H9 (cell line): Measurements from ENCODE around the gene ZNF695. TPM values are rescaled to one million over a fixed set of nuclear protein-coding genes. Genes with fewer than 3 reads are reported as not detected.
"Not testable (repeated sequence)": the region's sequence is repeated elsewhere in the genome, so short reads cannot be mapped to it uniquely, and the experiment has no call there.

Source experiments
- DNase-seq: peaks from one replicate; pipeline ENCODE4 v3.0.0-alpha.2; 2017
- H2AFZ ChIP-seq: one replicate; pipeline ENCODE4 v1.6.1; 2013; ENCODE audit warnings: mild to moderate bottlenecking, low read length, control low read depth, moderate library complexity
- H2AK5ac ChIP-seq: 2 replicates; pipeline ENCODE4 v1.6.1; 2013; ENCODE audit warnings: low read length, control low read depth, mixed read lengths; ENCODE audit not compliant: insufficient read length
- H2BK120ac ChIP-seq: one replicate; pipeline ENCODE4 v1.6.1; 2013; ENCODE audit warnings: low read depth, mild to moderate bottlenecking, low read length, control low read depth, inconsistent platforms; ENCODE audit not compliant: poor library complexity, severe bottlenecking
- H2BK12ac ChIP-seq: 2 replicates; pipeline ENCODE4 v1.6.1; 2013; ENCODE audit warnings: low read length, control low read depth, mixed read lengths, low read depth; ENCODE audit not compliant: insufficient read length
- H2BK15ac ChIP-seq: 2 replicates; pipeline ENCODE4 v1.6.1; 2013; ENCODE audit warnings: low read depth, low read length, control low read depth
- H2BK20ac ChIP-seq: one replicate; pipeline ENCODE4 v1.6.1; 2013; ENCODE audit warnings: low read depth, mild to moderate bottlenecking, low read length, control low read depth, inconsistent platforms; ENCODE audit not compliant: poor library complexity, severe bottlenecking
- H2BK5ac ChIP-seq: 2 replicates; pipeline ENCODE4 v1.6.1; 2013; ENCODE audit warnings: low read length, control low read depth, mixed read lengths; ENCODE audit not compliant: insufficient read length
- H3K14ac ChIP-seq: 2 replicates; pipeline ENCODE4 v1.6.1; 2013; ENCODE audit warnings: low read length, control low read depth; ENCODE audit not compliant: insufficient read depth
- H3K18ac ChIP-seq: 2 replicates; pipeline ENCODE4 v1.6.1; 2013; ENCODE audit warnings: low read depth, mild to moderate bottlenecking, mixed read lengths, low read length, control low read depth; ENCODE audit not compliant: insufficient read length
- H3K23ac ChIP-seq: 2 replicates; pipeline ENCODE4 v1.6.1; 2013; ENCODE audit warnings: low read length, control low read depth, mixed read lengths, low read depth; ENCODE audit not compliant: insufficient read length
- H3K23me2 ChIP-seq: 2 replicates; pipeline ENCODE4 v1.6.1; 2013; ENCODE audit warnings: low read depth, mild to moderate bottlenecking, mixed read lengths, low read length, control low read depth; ENCODE audit not compliant: insufficient read length, poor library complexity, severe bottlenecking
- H3K27ac ChIP-seq: 2 replicates; pipeline ENCODE4 v1.5.1; 2013; ENCODE audit warnings: low read length, control low read depth, mixed read lengths, low read depth; ENCODE audit not compliant: insufficient read length
- H3K27me3 ChIP-seq: 2 replicates; pipeline ENCODE4 v1.6.1; 2013; ENCODE audit warnings: low read length, control low read depth, inconsistent platforms; ENCODE audit not compliant: insufficient read depth
- H3K4ac ChIP-seq: 2 replicates; pipeline ENCODE4 v1.6.1; 2013; ENCODE audit warnings: low read depth, mild to moderate bottlenecking, control low read depth, inconsistent platforms, low read length, moderate library complexity
- H3K4me1 ChIP-seq: 2 replicates; pipeline ENCODE4 v1.6.1; 2013; ENCODE audit warnings: low read length, control low read depth, inconsistent platforms; ENCODE audit not compliant: insufficient read depth
- H3K4me2 ChIP-seq: 2 replicates; pipeline ENCODE4 v1.6.1; 2013; ENCODE audit warnings: low read length, control low read depth, mixed read lengths; ENCODE audit not compliant: insufficient read length, insufficient read depth
- H3K56ac ChIP-seq: 2 replicates; pipeline ENCODE4 v1.6.1; 2013; ENCODE audit warnings: low read depth, mild to moderate bottlenecking, mixed read lengths, low read length, control low read depth; ENCODE audit not compliant: insufficient read length
- H3K79me1 ChIP-seq: 2 replicates; pipeline ENCODE4 v1.6.1; 2013; ENCODE audit warnings: low read depth, mild to moderate bottlenecking, moderate library complexity, low read length, control low read depth, inconsistent platforms; ENCODE audit not compliant: insufficient read depth, poor library complexity, severe bottlenecking
- H3K79me2 ChIP-seq: 2 replicates; pipeline ENCODE4 v1.6.1; 2013; ENCODE audit warnings: low read length, control low read depth, inconsistent platforms; ENCODE audit not compliant: insufficient read depth
- H3K9ac ChIP-seq: 2 replicates; pipeline ENCODE4 v1.6.1; 2013; ENCODE audit warnings: low read length, control low read depth, mixed read lengths; ENCODE audit not compliant: insufficient read length; ENCODE audit errors: extremely low read depth
- H3K9me3 ChIP-seq: one replicate; pipeline ENCODE4 v1.6.1; 2013; ENCODE audit warnings: low read depth, low read length, inconsistent platforms; ENCODE audit not compliant: control insufficient read depth
- H3T11ph ChIP-seq: one replicate; pipeline ENCODE4 v1.6.1; 2013; ENCODE audit warnings: mild to moderate bottlenecking, low read length, control low read depth, inconsistent platforms
- H4K20me1 ChIP-seq: one replicate; pipeline ENCODE4 v1.6.1; 2013; ENCODE audit not compliant: control insufficient read depth, insufficient read length, insufficient read depth
- H4K5ac ChIP-seq: 2 replicates; pipeline ENCODE4 v1.6.1; 2013; ENCODE audit warnings: low read depth, mild to moderate bottlenecking, mixed read lengths, low read length, control low read depth; ENCODE audit not compliant: insufficient read length
- H4K8ac ChIP-seq: replicated peaks from 2 replicates; pipeline ENCODE4 v1.6.1; 2013; ENCODE audit warnings: low read length, control low read depth, mixed read lengths, low read depth; ENCODE audit not compliant: insufficient read length
- H4K91ac ChIP-seq: 2 replicates; pipeline ENCODE4 v1.6.1; 2013; ENCODE audit warnings: low read depth, mild to moderate bottlenecking, moderate library complexity, mixed read lengths, low read length, control low read depth; ENCODE audit not compliant: insufficient read length
- H3K27ac Mint-ChIP-seq, 3 experiments: 2 replicates in 2 of 3; 3 replicates in 1 of 3; pipeline ENCODE4 v1.8.0; 2020 to 2021; ENCODE audit warnings: mixed read lengths in 3 of 3, mild to moderate bottlenecking in 1 of 3, moderate library complexity in 1 of 3
- H3K27me3 Mint-ChIP-seq: 2 replicates; pipeline ENCODE4 v1.8.0; 2021; ENCODE audit warnings: low read depth, mild to moderate bottlenecking, moderate library complexity, mixed read lengths
- H3K36me3 Mint-ChIP-seq, 3 experiments: 2 replicates in 2 of 3; 3 replicates in 1 of 3; pipeline ENCODE4 v1.8.0; 2020 to 2021; ENCODE audit warnings: low read depth in 3 of 3, mixed read lengths in 3 of 3; ENCODE audit not compliant: insufficient read depth in 1 of 3
- H3K4me1 Mint-ChIP-seq, 2 experiments: 2 replicates each; pipeline ENCODE4 v1.8.0; 2020; ENCODE audit warnings: mixed read lengths in 2 of 2
- H3K4me3 Mint-ChIP-seq, 2 experiments: 2 replicates in 1 of 2; 3 replicates in 1 of 2; pipeline ENCODE4 v1.8.0; 2020 to 2021; ENCODE audit warnings: mild to moderate bottlenecking in 2 of 2, mixed read lengths in 2 of 2, moderate library complexity in 1 of 2
- H3K9me3 Mint-ChIP-seq, 2 experiments: 2 replicates in 1 of 2; 3 replicates in 1 of 2; pipeline ENCODE4 v1.8.0; 2020; ENCODE audit warnings: mild to moderate bottlenecking in 2 of 2, mixed read lengths in 2 of 2, moderate library complexity in 1 of 2
- CTCF ChIP-seq: fragments of 200-600 bp; sonication (generic); conservative IDR thresholded peaks from 3 replicates; pipeline ENCODE4 v1.8.0; 2021; ENCODE audit warnings: antibody characterized with exemption, mild to moderate bottlenecking
- WGBS: extraction: QIAGEN DNeasy Blood & Tissue Kit; methylation state at CpG from one replicate; pipeline ENCODE4 v1.1.7; 2013; ENCODE audit warnings: missing lambda C conversion rate, low lambda C conversion rate, mixed read lengths; ENCODE audit not compliant: insufficient read length; ENCODE audit errors: extremely low coverage; 5-methylcytosine and 5-hydroxymethylcytosine counted together
- total RNA-seq: library from RNA; stranded (reverse); gene quantifications from 2 replicates; pipeline ENCODE4 v1.2.1, GENCODE V29; 2021

The ZNF695 gene
- total RNA-seq, 1 experiment from 2014 or later = 22.3 TPM

GRCh38 chr1:247037511-247038320 lies 29.9 kb upstream of the ZNF695 start:
- no peak overlapping the region for H3K4me2 ChIP-seq
- H3K23me2 ChIP-seq = no peaks in the 10 kb centered on the region
- no peak overlapping the region for H4K8ac ChIP-seq
- H3K4ac ChIP-seq = no peak overlapping the region
- DNase-seq = no peak
- no peak overlapping the region for H4K91ac ChIP-seq
- H2BK20ac ChIP-seq = no peak overlapping the region
- H3K27me3 ChIP-seq = no peaks in the 10 kb centered on the region
- H3K9ac ChIP-seq = no peak overlapping the region
- H3K4me1 ChIP-seq = no peaks in the 10 kb centered on the region
- peaks cover 94 to 95% of the 10 kb centered on the region in 2 experiments for H3K9me3 Mint-ChIP-seq
- H3K79me2 ChIP-seq = peaks cover 7% of the 10 kb centered on the region; the same call in 1 of the 2 replicates
- no peak overlapping the region for H2BK5ac ChIP-seq
- WGBS = no CpG with 5 or more reads among the region's 6 CpGs
- H3K36me3 Mint-ChIP-seq = peaks cover 87 to 95% (median 95%) of the 10 kb centered on the region in 3 experiments
- no peak overlapping the region for H4K5ac ChIP-seq
- H2BK15ac ChIP-seq = no peak overlapping the region
- no peak overlapping the region for H3K27ac ChIP-seq
- H3K14ac ChIP-seq = no peak overlapping the region
- no peak overlapping the region for H3K56ac ChIP-seq
- no peak overlapping the region for H2BK120ac ChIP-seq
- peaks cover 80% of the 10 kb centered on the region for H3K9me3 ChIP-seq
- H4K20me1 ChIP-seq = no peaks in the 10 kb centered on the region
- no peak overlapping the region for H3K23ac ChIP-seq
- no peak overlapping the region for H2AK5ac ChIP-seq
- no peak overlapping the region for H3K18ac ChIP-seq
- no peaks in the 10 kb centered on the region for H3K27me3 Mint-ChIP-seq
- peaks cover 2% of the 10 kb centered on the region for H3K79me1 ChIP-seq
- H2BK12ac ChIP-seq = no peak overlapping the region
- no peak overlapping the region for H3K4me3 Mint-ChIP-seq
- TF ChIP-seq CTCF = no peak
- no peak overlapping the region for H2AFZ ChIP-seq
- no peaks in the 10 kb centered on the region for H3K4me1 Mint-ChIP-seq
- no peak overlapping the region for H3T11ph ChIP-seq
- no peak overlapping the region for H3K27ac Mint-ChIP-seq

GRCh38 chr1:247032306-247032705 lies 24.4 kb upstream of the ZNF695 start:
- not testable (repeated sequence) for H3K23ac ChIP-seq, H3K79me2 ChIP-seq, H3K18ac ChIP-seq, H3K4ac ChIP-seq, H2AK5ac ChIP-seq, DNase-seq, H4K5ac ChIP-seq, H3K27ac Mint-ChIP-seq, H4K91ac ChIP-seq, H3K9ac ChIP-seq, H3K4me2 ChIP-seq, H3K14ac ChIP-seq, H3K23me2 ChIP-seq, H4K20me1 ChIP-seq, H2AFZ ChIP-seq, H2BK12ac ChIP-seq, H3K27me3 Mint-ChIP-seq, H3K4me1 ChIP-seq, H3K56ac ChIP-seq, H2BK120ac ChIP-seq, H3K4me1 Mint-ChIP-seq, H3K27ac ChIP-seq, H3K27me3 ChIP-seq, H3K79me1 ChIP-seq, H2BK15ac ChIP-seq, H3T11ph ChIP-seq, H4K8ac ChIP-seq, H2BK5ac ChIP-seq, H2BK20ac ChIP-seq, H3K4me3 Mint-ChIP-seq
- no CpG with 5 or more reads among the region's 30 CpGs for WGBS
- Mint-ChIP-seq H3K9me3 (peaks cover 81 to 84% of the 10 kb centered on the region in 2 experiments), H3K36me3 (peaks cover 46 to 63% (median 56%) of the 10 kb centered on the region in 3 experiments)
- peaks cover 48% of the 10 kb centered on the region for H3K9me3 ChIP-seq
